Urothelium cell line (cell line): Measurements from ENCODE around the gene CAMTA1.

Experiments
- DNase-seq: peaks from one replicate; pipeline ENCODE4 v3.0.0; 2011; ENCODE audit warnings: low spot score, mixed read lengths
- FAIRE-seq: peaks from 2 replicates; lab custom pipeline; 2011; peaks lifted over from hg19 to GRCh38; lab: Jason Lieb, UNC

The CAMTA1 gene

DNA sequence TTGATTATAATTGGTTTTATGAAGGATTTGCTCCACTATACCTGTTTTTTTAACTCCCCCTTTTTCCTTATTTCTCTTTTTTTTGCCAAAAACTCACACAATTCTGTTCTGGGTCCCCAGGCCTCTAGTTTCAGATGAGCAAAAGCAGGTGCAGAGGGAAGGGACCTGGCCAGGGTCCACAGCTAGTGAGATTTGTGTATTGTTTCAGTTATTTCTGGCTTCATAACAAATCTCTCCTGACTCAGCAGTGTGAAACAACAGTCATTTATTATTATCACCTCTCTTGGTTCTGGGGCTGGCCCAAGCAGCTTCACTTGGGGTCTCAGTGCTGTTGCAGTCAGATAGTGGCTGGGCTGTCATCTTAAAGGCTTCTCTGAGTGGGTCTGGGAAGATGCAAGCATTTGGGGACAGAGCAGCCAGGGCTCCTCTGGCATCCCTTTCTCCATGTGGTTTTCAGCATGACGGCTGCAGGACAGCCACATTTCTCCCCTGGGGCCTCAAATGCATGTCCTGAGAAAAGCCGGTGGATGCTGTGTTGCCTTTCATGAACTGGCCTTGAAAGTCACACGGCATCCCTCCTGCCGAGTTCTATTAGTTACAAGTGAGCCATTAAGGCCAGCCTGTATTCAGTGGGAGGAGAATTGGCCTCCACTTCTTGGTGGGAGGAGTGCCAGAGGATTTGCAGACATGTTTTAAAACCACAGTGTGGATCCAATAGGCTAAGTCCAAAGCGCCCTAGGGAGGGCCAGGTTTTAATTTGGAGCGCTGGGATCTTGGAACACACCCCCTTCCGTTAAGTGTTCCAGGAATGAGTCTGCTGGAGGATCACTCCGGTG is 137.1 kb downstream of the CAMTA1 start:
- FAIRE-seq (no peak), DNase-seq (no peak)

DNA sequence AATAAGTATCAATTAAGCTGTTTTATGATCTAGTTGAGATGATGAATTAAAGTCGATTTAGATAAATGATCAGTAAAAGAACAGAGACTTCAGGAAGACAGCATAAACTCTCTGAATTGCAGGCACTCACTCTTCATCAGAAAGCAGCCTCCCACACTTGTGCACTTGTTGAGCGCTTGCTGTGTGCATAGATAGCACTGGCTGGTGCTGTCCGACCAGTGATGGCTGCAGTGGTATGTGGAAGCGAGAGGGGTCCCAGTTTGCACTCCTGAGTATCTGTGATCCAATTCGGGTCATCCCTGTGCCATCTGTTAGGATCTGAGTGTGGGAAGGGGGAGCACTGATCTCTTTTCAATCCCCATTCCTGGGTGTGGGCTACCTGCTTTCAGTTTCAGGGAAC is 137.8 kb downstream of the CAMTA1 start:
- FAIRE-seq (no peak), DNase-seq (no peak)

DNA sequence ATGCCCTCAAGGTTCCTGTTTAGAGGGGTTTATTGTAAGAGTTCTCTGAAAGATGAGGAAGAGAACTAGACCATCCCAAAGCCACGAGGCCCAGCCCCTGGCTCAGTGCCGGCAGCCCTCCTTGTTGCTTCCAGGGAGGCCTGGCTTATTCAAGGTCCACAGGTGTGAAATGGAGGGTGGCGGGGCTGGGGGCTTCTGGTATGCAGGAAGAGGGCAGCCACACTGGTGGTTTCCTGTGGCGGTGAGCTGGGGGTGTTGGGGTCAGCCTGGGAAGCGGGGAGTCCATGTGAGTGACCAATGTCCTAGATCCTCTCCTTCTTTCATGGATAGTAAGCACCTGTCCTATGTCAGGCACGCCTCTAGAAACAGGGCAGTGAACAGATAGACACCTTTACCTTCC is 138.2 kb downstream of the CAMTA1 start:
- FAIRE-seq: no peak
- DNase-seq: no peak

GRCh38 chr1:6923955-6924881 is 139.0 kb downstream of the CAMTA1 start:
- FAIRE-seq: no peak
- DNase-seq: no peak

DNA sequence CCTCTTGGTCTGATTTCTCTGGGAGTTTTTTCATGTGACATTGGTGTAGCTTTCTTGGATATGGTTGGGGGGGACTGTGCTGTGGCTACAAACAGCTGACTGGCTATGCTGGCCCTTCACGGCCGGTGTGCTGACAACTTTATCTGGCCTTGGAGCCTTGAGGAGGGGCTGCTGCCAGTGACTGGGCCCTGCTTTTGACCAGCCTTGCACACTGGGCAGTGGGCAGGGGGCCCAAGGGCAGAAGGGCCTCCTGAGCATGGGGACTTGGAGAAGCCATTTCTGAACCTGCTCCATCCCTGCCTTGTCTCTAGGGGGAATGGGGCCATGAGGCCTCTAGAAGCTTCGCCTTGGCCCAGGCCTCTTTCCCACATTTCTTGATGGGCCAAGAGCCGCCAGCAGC is 139.6 kb downstream of the CAMTA1 start:
- FAIRE-seq: no peak
- DNase-seq: no peak

- no peak for DNase-seq
- no peak for FAIRE-seq
Observed at GRCh38 chr1:6927626-6928025, 142.4 kb downstream of the CAMTA1 start.

- FAIRE-seq: no peak
- no peak for DNase-seq
Observed at GRCh38 chr1:6928106-6928885, 143.0 kb downstream of the CAMTA1 start.

DNA sequence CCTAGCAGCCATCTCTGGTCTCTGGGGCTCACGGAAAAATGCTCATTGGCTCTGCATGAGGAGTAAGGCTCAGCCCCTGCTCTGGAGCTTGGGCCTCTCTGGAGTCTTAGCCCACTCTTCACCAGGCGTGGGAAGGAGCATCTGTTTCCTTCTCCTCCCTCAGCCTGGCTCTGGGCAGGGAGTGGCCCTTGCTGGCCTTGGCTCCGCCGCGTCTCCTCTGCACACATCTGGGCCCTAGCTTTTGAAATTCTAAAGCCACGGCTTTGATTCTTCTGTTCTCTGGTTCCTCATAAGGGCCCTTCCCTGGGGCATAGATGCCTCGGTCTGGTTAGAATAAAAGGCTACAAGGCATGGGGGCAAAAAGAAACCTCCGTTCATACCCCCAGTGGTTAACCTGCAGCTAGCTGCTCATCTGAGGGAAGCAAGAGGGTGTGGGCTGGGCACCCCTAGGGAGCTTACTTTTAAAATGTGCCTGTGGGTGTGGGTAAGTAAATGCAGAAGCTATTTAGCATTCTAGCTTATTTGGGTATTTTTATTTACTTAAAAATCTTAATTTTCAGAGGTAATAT is 145.6 kb downstream of the CAMTA1 start:
- DNase-seq (no peak), FAIRE-seq (no peak)

DNA sequence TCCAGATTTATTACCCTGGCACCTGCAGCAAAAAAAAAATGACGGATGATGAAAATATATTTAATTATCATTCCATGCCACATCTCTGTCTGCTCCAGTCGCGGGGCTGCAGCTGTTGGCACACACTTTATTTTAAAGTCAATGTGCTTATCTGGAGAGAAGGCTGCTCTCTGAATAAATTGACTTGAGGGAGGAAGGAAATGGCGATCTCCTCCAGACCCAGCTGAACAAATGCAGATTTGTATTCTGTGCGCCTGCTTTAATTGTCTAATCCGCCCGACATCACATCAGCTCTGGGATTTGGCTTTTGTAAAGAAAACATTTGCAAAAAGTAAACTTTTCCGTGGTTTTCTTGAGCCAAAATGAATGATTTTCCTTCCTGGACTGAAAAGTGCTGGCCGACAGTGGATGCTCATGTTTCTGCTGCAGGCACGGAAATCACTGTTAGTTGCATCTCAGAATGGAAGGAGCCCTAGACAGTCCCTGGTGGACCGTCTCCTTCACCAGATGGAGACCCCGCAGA is 150.2 kb downstream of the CAMTA1 start:
- FAIRE-seq (no peak), DNase-seq (no peak)

GRCh38 chr1:6935911-6936690 is 150.8 kb downstream of the CAMTA1 start:
- FAIRE-seq (no peak), DNase-seq (no peak)

GRCh38 chr1:6937048-6937447 is 151.8 kb downstream of the CAMTA1 start:
- DNase-seq (no peak), FAIRE-seq (peak; percentile 98)

- no peak for FAIRE-seq
- DNase-seq: no peak
Observed at GRCh38 chr1:6939363-6939762, 154.1 kb downstream of the CAMTA1 start.

DNA sequence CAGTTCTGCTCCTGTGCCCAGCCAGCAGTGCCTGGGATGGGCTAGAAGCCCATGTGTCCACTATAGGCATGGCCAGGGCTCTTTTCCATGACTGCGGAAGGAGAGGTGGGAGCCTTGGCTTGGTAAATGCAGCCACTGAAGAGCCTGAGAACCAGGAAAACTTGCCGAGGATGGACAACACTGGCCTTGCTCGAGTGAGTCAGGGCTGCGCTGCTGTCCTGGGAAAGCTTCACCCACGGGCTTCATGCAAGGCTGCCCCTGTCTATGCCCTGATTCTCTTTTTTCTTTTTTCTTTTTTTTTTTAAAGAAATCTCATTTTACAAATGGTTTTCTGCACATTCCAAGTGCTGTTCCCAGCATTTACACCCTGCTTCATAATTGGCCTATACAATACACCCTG is 156.5 kb downstream of the CAMTA1 start:
- FAIRE-seq: no peak
- DNase-seq: no peak

- DNase-seq: no peak
- no peak for FAIRE-seq
Observed at GRCh38 chr1:6942990-6943389, 157.7 kb downstream of the CAMTA1 start.

- DNase-seq: no peak
- no peak for FAIRE-seq
Observed at GRCh38 chr1:6944434-6944833, 159.2 kb downstream of the CAMTA1 start.

DNA sequence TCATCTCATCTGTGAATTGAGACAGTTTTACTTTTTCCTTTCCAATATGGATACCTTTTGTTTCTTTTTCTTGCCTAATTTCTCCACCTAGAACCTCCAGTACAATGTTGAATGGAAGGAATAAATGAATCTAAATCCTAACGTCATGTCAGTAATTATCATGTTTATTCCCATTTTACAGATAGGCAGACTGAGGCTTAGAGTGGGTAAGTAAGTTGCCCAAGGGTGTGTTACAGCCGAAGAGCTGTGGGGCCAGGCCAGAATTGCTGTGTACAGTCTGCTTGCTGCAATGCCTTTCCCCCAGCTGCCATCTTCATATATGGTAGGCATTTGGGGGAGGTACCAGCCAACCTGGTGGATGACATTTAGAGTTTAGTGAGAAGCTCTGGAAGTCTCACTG is 162.7 kb downstream of the CAMTA1 start:
- FAIRE-seq: no peak
- DNase-seq: no peak

- DNase-seq (no peak), FAIRE-seq (no peak)
Observed at GRCh38 chr1:6948416-6948815, 163.2 kb downstream of the CAMTA1 start.

- FAIRE-seq: no peak
Observed at GRCh38 chr1:6948861-6949260, 163.6 kb downstream of the CAMTA1 start.

DNA sequence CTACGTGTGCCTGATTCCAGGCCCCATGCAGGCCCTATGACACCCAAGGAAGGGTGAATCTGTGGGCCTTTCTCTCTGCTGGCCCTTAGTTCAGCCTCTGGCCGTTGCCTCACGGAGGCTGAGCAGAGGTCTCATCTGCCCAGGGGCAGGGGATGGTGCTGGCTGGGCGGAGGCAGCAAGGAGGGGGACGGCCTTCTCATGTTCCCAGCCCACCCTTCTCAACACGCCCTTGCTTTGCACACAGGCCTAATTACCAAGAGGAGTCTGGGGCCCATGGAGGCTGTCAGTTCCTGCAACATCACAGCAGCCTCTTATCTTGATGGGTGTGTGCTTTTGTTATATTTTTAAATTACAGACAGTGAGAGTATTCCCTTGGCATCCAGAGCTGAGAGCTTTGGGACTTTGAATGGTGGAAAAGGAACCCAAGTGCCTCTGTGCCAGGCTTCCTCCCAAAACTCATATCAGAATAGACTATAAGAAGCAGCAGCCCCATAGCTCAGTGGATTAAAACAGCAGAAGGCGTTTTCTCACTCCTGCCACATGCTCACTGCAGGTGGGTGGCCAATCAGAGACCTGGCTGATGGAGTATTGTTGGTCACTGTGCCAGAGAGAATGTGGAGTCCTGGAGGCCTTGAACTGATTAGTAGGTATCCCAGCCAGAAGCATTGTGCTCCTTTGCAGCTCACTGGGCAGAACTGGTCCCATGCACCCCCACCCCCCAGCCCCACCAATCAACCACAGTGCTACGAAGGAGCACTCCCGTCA is 164.9 kb downstream of the CAMTA1 start:
- FAIRE-seq (no peak), DNase-seq (no peak)

More at GRCh38 chr1:6948861-6949260, 163.6 kb downstream of the CAMTA1 start:
- DNase-seq: no peak
